Natural killer cell treated with Interleukin-12 subunit alpha and Interleukin-12 subunit beta and Interleukin-15 and Interleukin-18, amount 100 ng/mL, for 72 hours (primary cell): ENCODE data around the gene MORC1. TPM values are rescaled to one million over a fixed set of nuclear protein-coding genes. Genes with fewer than 3 reads are reported as not detected.

Experiments used
- ATAC-seq, 2 donors: fragments of 150-1000 bp; cut with Tn5 transposase in 1 of 2; sonication (Bioruptor Pico), chemical (Tn5 transposase) in 1 of 2; 2 replicates each; pipeline ENCODE4 v1.10.0; 2021
- DNase-seq: peaks from one replicate; pipeline ENCODE4 v3.0.0; 2022; ENCODE audit warnings: low spot score
- H3K27ac Mint-ChIP-seq, 2 donors: 1 replicate in 1 of 2; 2 replicates in 1 of 2; pipeline ENCODE4 v1.8.0; 2022; ENCODE audit warnings: mixed read lengths in 2 of 2, mild to moderate bottlenecking in 1 of 2, moderate library complexity in 1 of 2
- H3K27me3 Mint-ChIP-seq, 2 donors: 1 replicate in 1 of 2; 2 replicates in 1 of 2; pipeline ENCODE4 v1.8.0; 2022; ENCODE audit warnings: mixed read lengths in 2 of 2
- H3K36me3 Mint-ChIP-seq: one replicate; pipeline ENCODE4 v1.8.0; 2022; ENCODE audit warnings: mixed read lengths
- H3K4me1 Mint-ChIP-seq, 2 donors: 1 replicate in 1 of 2; 2 replicates in 1 of 2; pipeline ENCODE4 v1.8.0; 2022; ENCODE audit warnings: low read depth in 2 of 2, mixed read lengths in 2 of 2, mild to moderate bottlenecking in 1 of 2
- H3K4me3 Mint-ChIP-seq: one replicate; pipeline ENCODE4 v1.8.0; 2022; ENCODE audit warnings: mixed read lengths
- H3K9me3 Mint-ChIP-seq: 2 replicates; pipeline ENCODE4 v1.8.0; 2022; ENCODE audit warnings: mixed read lengths
- total RNA-seq, 2 donors: library from RNA; stranded (reverse); gene quantifications; one replicate each; pipeline ENCODE4 v1.2.3, GENCODE V29; 2022

The MORC1 gene
- total RNA-seq, 2 donors from 2014 or later = not detected

- DNase-seq = no peak
- Mint-ChIP-seq H3K36me3 (no peaks in the 10 kb centered on the region), H3K9me3 (no peaks in the 10 kb centered on the region), H3K4me1 (no peaks in the 10 kb centered on the region), H3K4me3 (no peak overlapping the region), H3K27ac (no peak overlapping the region), H3K27me3 (peaks cover 2 to 17% of the 10 kb centered on the region in 2 donors)
- ATAC-seq = no peak
Measured at GRCh38 chr3:108976058-108976457, 141.9 kb downstream of the MORC1 start.

- Mint-ChIP-seq H3K4me1 (no peaks in the 10 kb centered on the region), H3K36me3 (no peaks in the 10 kb centered on the region), H3K27me3 (peaks cover 2 to 9% of the 10 kb centered on the region in 2 donors), H3K9me3 (no peaks in the 10 kb centered on the region), H3K4me3 (no peak overlapping the region), H3K27ac (no peak overlapping the region)
- ATAC-seq (no peak), DNase-seq (no peak)
Measured at GRCh38 chr3:108973019-108973418, 144.9 kb downstream of the MORC1 start.

- H3K4me1 Mint-ChIP-seq = no peaks in the 10 kb centered on the region
- no peak overlapping the region for H3K4me3 Mint-ChIP-seq
- DNase-seq (no peak), ATAC-seq (no peak)
- H3K27ac Mint-ChIP-seq = no peak overlapping the region
- H3K27me3 Mint-ChIP-seq = peaks cover 2 to 9% of the 10 kb centered on the region in 2 donors
- H3K9me3 Mint-ChIP-seq = no peaks in the 10 kb centered on the region
- H3K36me3 Mint-ChIP-seq = no peaks in the 10 kb centered on the region
Measured at GRCh38 chr3:108972482-108972881, 145.5 kb downstream of the MORC1 start.

GRCh38 chr3:108970561-108970960, 147.4 kb downstream of the MORC1 start:
- H3K36me3 Mint-ChIP-seq = no peaks in the 10 kb centered on the region
- H3K27me3 Mint-ChIP-seq = peaks cover 2 to 9% of the 10 kb centered on the region in 2 donors
- H3K4me1 Mint-ChIP-seq = no peaks in the 10 kb centered on the region
- DNase-seq (no peak), ATAC-seq (peak in 1 of 2 donors; percentile 40)
- no peak overlapping the region for H3K4me3 Mint-ChIP-seq
- H3K9me3 Mint-ChIP-seq = no peaks in the 10 kb centered on the region
- no peak overlapping the region for H3K27ac Mint-ChIP-seq

- H3K4me1 Mint-ChIP-seq = no peaks in the 10 kb centered on the region
- ATAC-seq = no peak
- no peak overlapping the region for H3K4me3 Mint-ChIP-seq
- no peaks in the 10 kb centered on the region for H3K36me3 Mint-ChIP-seq
- H3K27me3 Mint-ChIP-seq = no peaks in the 10 kb centered on the region
- no peak for DNase-seq
- H3K9me3 Mint-ChIP-seq = no peaks in the 10 kb centered on the region
- H3K27ac Mint-ChIP-seq = no peak overlapping the region
Measured at GRCh38 chr3:108966773-108967172, 151.2 kb downstream of the MORC1 start.

- ATAC-seq (no peak), DNase-seq (no peak)
- no peaks in the 10 kb centered on the region for H3K4me1 Mint-ChIP-seq
- H3K27ac Mint-ChIP-seq = no peak overlapping the region
- H3K27me3 Mint-ChIP-seq = peaks cover 0 to 2% of the 10 kb centered on the region in 2 donors
- no peak overlapping the region for H3K4me3 Mint-ChIP-seq
- H3K36me3 Mint-ChIP-seq = no peaks in the 10 kb centered on the region
- no peaks in the 10 kb centered on the region for H3K9me3 Mint-ChIP-seq
Measured at GRCh38 chr3:108959017-108959416, 158.9 kb downstream of the MORC1 start.

GRCh38 chr3:108953700-108954099, 164.2 kb downstream of the MORC1 start, which contains the start of gene GUCA1C:
TSS of gene GUCA1C (minus strand) at chr3:108953879. CDS start at chr3:108953762, 117 bp downstream.
- DNase-seq (no peak), ATAC-seq (no peak)
- Mint-ChIP-seq H3K4me1 (no peaks in the 10 kb centered on the region), H3K27ac (no peak within 1 kb of the TSS), H3K4me3 (no peak within 1 kb of the TSS), H3K9me3 (no peaks in the 10 kb centered on the region), H3K27me3 (peaks cover 6 to 11% of the 10 kb centered on the region in 2 donors), H3K36me3 (no peaks in the 10 kb centered on the region)

GRCh38 chr3:108953210-108953609, 164.7 kb downstream of the MORC1 start:
- Mint-ChIP-seq H3K36me3 (no peaks in the 10 kb centered on the region), H3K27ac (no peak overlapping the region), H3K9me3 (no peaks in the 10 kb centered on the region)

GRCh38 chr3:108951820-108952501, 166.0 kb downstream of the MORC1 start:
- Mint-ChIP-seq H3K36me3 (no peaks in the 10 kb centered on the region), H3K9me3 (no peaks in the 10 kb centered on the region), H3K4me1 (no peaks in the 10 kb centered on the region), H3K27me3 (peaks cover 6 to 19% of the 10 kb centered on the region in 2 donors), H3K27ac (no peak overlapping the region), H3K4me3 (no peak overlapping the region)
- no peak for ATAC-seq
- no peak for DNase-seq

More at GRCh38 chr3:108953210-108953609, 164.7 kb downstream of the MORC1 start:
- peaks cover 6 to 16% of the 10 kb centered on the region in 2 donors for H3K27me3 Mint-ChIP-seq
- H3K4me3 Mint-ChIP-seq = no peak overlapping the region
- DNase-seq = no peak
- H3K4me1 Mint-ChIP-seq = no peaks in the 10 kb centered on the region
- no peak for ATAC-seq

- H3K27me3 Mint-ChIP-seq = peaks cover 11 to 29% of the 10 kb centered on the region in 2 donors
Measured at GRCh38 chr3:108947855-108948254, 170.1 kb downstream of the MORC1 start.

GRCh38 chr3:108946292-108947285, 171.3 kb downstream of the MORC1 start:
- Mint-ChIP-seq H3K27me3 (peaks cover 10 to 32% of the 10 kb centered on the region in 2 donors), H3K36me3 (no peaks in the 10 kb centered on the region), H3K4me3 (no peak overlapping the region), H3K27ac (no peak overlapping the region), H3K9me3 (no peaks in the 10 kb centered on the region), H3K4me1 (no peaks in the 10 kb centered on the region)
- ATAC-seq = no peak
- DNase-seq = no peak

More at GRCh38 chr3:108947855-108948254, 170.1 kb downstream of the MORC1 start:
- no peak for ATAC-seq
- no peaks in the 10 kb centered on the region for H3K4me1 Mint-ChIP-seq
- no peak overlapping the region for H3K27ac Mint-ChIP-seq
- no peak overlapping the region for H3K4me3 Mint-ChIP-seq
- no peaks in the 10 kb centered on the region for H3K36me3 Mint-ChIP-seq
- H3K9me3 Mint-ChIP-seq = no peaks in the 10 kb centered on the region
- no peak for DNase-seq

- no peak overlapping the region for H3K4me3 Mint-ChIP-seq
- DNase-seq (no peak), ATAC-seq (no peak)
- H3K36me3 Mint-ChIP-seq = no peaks in the 10 kb centered on the region
- no peaks in the 10 kb centered on the region for H3K9me3 Mint-ChIP-seq
- peaks cover 8 to 12% of the 10 kb centered on the region in 2 donors for H3K27me3 Mint-ChIP-seq
- no peak overlapping the region for H3K27ac Mint-ChIP-seq
- no peaks in the 10 kb centered on the region for H3K4me1 Mint-ChIP-seq
Measured at GRCh38 chr3:108940568-108941263, 177.2 kb downstream of the MORC1 start.

- ATAC-seq = no peak
- Mint-ChIP-seq H3K4me3 (no peak overlapping the region), H3K36me3 (no peaks in the 10 kb centered on the region), H3K27ac (no peak overlapping the region), H3K9me3 (no peaks in the 10 kb centered on the region), H3K4me1 (no peaks in the 10 kb centered on the region), H3K27me3 (peaks cover 8 to 12% of the 10 kb centered on the region in 2 donors)
- no peak for DNase-seq
Measured at GRCh38 chr3:108940166-108940565, 177.8 kb downstream of the MORC1 start.
